ENCODE results near the gene SMYD2. TPM values are rescaled to one million over a fixed set of nuclear protein-coding genes. Genes with fewer than 3 reads are reported as not detected.

Gene SMYD2
- total and polyA plus RNA-seq, 2 of the 8 experiments (the other 6 are each of a cell fraction or from before 2014, with no cell fraction given): 3.0 to 5.2 TPM

GRCh38 chr1:214383381-214384372, 102.7 kb downstream of the SMYD2 start (continued):
- TF ChIP-seq GTF2F1 (IDR thresholded peaks at IDR 0.05; ENCODE audit: borderline replicate concordance, low read depth, low read length) (no peak), SIN3A (conservative IDR thresholded peaks at IDR 0.05 in 1 of 2, IDR thresholded peaks at IDR 0.05 in 1 of 2; ENCODE audit: low read depth in 1 of 2, low read length in 2 of 2) (no peak), RBBP5 (IDR thresholded peaks at IDR 0.05; ENCODE audit: borderline replicate concordance, low read depth, low read length) (no peak), ATF2 (IDR thresholded peaks at IDR 0.05; ENCODE audit: low read length) (no peak)

All from H1 (cell line).